Uterus (tissue), 4 donors: ENCODE results near the gene EFCAB14. TPM values are rescaled to one million over a fixed set of nuclear protein-coding genes. Genes with fewer than 3 reads are reported as not detected.

Source experiments
- DNase-seq, 2 donors: peaks; one replicate each; pipeline ENCODE4 v3.0.0-alpha.2; 2019 to 2020
- H3K27ac ChIP-seq, 2 donors: fragments of 200-600 bp; sonication (generic); 1 replicate in 1 of 2; 2 replicates in 1 of 2; pipeline ENCODE4 v1.5.1; 2016 to 2018
- H3K27me3 ChIP-seq, 2 donors: fragments of 200-600 bp; sonication (generic); one replicate each; pipeline ENCODE4 v1.5.1; 2018 to 2019; ENCODE audit warnings: control low read depth in 1 of 2
- H3K36me3 ChIP-seq, 2 donors: fragments of 200-600 bp; sonication (generic); one replicate each; pipeline ENCODE4 v1.5.1; 2019; ENCODE audit warnings: control low read depth in 1 of 2
- H3K4me1 ChIP-seq, 2 donors: fragments of 200-600 bp; sonication (generic); one replicate each; pipeline ENCODE4 v1.5.1; 2018 to 2019; ENCODE audit warnings: control low read depth in 1 of 2
- H3K4me3 ChIP-seq, 2 donors: fragments of 200-600 bp; sonication (generic); 1 replicate in 1 of 2; 2 replicates in 1 of 2; pipeline ENCODE4 v1.5.1; 2018 to 2019; ENCODE audit warnings: mild to moderate bottlenecking in 1 of 2
- H3K9me3 ChIP-seq, 2 donors: fragments of 200-600 bp; sonication (generic); one replicate each; pipeline ENCODE4 v1.5.1; 2019; ENCODE audit warnings: control low read depth in 1 of 2
- CTCF ChIP-seq, 4 experiments: fragments of 200-600 bp in 2 of 4; fragments of 450-650 bp in 2 of 4; sonication (generic) in 2 of 4; IDR thresholded peaks; one replicate each; pipeline ENCODE4 v1.5.1; 2016 to 2019; ENCODE audit warnings: antibody characterized with exemption in 4 of 4, mild to moderate bottlenecking in 2 of 4, moderate library complexity in 1 of 4
- POLR2A ChIP-seq, 2 donors: fragments of 450-650 bp; IDR thresholded peaks; one replicate each; pipeline ENCODE4 v1.6.1; 2016; ENCODE audit warnings: antibody characterized with exemption in 2 of 2, mild to moderate bottlenecking in 1 of 2, moderate library complexity in 1 of 2
- intact Hi-C: fragments of 100-400 bp; cut with DNase I; formaldehyde crosslinking; loops from one replicate; pipeline ENCODE4 v1.15.1; 2023; ENCODE audit warnings: low total_unique reads
- total RNA-seq, 4 donors: library from RNA; depleted of rRNA in 3 of 4; stranded (reverse); fragments of >200 nt in 3 of 4; gene quantifications; one replicate each; pipeline versions ENCODE4 v1.1.0 to v1.2.4, GENCODE V29; 2014 to 2023
- donor health status: DM: yes; HTN: yes; CAD: no.

The EFCAB14 gene
- total RNA-seq, 4 donors from 2014 or later: 63.5 to 188 (median 96.0) TPM

- H3K9me3 ChIP-seq: no peaks in the 10 kb centered on the region
- H3K27me3 ChIP-seq: no peaks in the 10 kb centered on the region
- H3K4me3 ChIP-seq: no peak overlapping the region
- intact Hi-C loops: no loop called here
- H3K27ac ChIP-seq: no peak overlapping the region
- H3K4me1 ChIP-seq: no peaks in the 10 kb centered on the region
- TF ChIP-seq CTCF (IDR thresholded peaks at IDR 0.05): no peak
- no peak for TF ChIP-seq POLR2A (IDR thresholded peaks at IDR 0.05)
- no peaks in the 10 kb centered on the region for H3K36me3 ChIP-seq
- no peak for DNase-seq
Measured at GRCh38 chr1:46676531-46676930, 42.4 kb downstream of the EFCAB14 start.

GRCh38 chr1:46675549-46676314, 43.2 kb downstream of the EFCAB14 start:
- Histone ChIP-seq H3K4me3 (no peak overlapping the region), H3K27ac (no peak overlapping the region), H3K9me3 (no peaks in the 10 kb centered on the region), H3K27me3 (no peaks in the 10 kb centered on the region), H3K4me1 (no peaks in the 10 kb centered on the region), H3K36me3 (no peaks in the 10 kb centered on the region)
- no peak for TF ChIP-seq POLR2A (IDR thresholded peaks at IDR 0.05)
- TF ChIP-seq CTCF (IDR thresholded peaks at IDR 0.05): no peak
- intact Hi-C loops: no loop called here
- DNase-seq: no peak

- no peak overlapping the region for H3K27ac ChIP-seq
- H3K9me3 ChIP-seq: no peaks in the 10 kb centered on the region
- DNase-seq: no peak
- H3K27me3 ChIP-seq: no peaks in the 10 kb centered on the region
- no peak for TF ChIP-seq POLR2A (IDR thresholded peaks at IDR 0.05)
- TF ChIP-seq CTCF (IDR thresholded peaks at IDR 0.05): no peak
- intact Hi-C loops: no loop called here
- H3K4me1 ChIP-seq: no peaks in the 10 kb centered on the region
- H3K36me3 ChIP-seq: no peaks in the 10 kb centered on the region
- H3K4me3 ChIP-seq: no peak overlapping the region
Measured at GRCh38 chr1:46673749-46674182, 45.1 kb downstream of the EFCAB14 start.

- no peak for DNase-seq
Measured at GRCh38 chr1:46672696-46673095, 46.2 kb downstream of the EFCAB14 start.

More at GRCh38 chr1:46672696-46673095, 46.2 kb downstream of the EFCAB14 start:
- TF ChIP-seq POLR2A (IDR thresholded peaks at IDR 0.05) (no peak), CTCF (IDR thresholded peaks at IDR 0.05) (no peak)
- Histone ChIP-seq H3K4me1 (no peaks in the 10 kb centered on the region), H3K36me3 (no peaks in the 10 kb centered on the region), H3K9me3 (no peaks in the 10 kb centered on the region), H3K4me3 (no peak overlapping the region), H3K27me3 (no peaks in the 10 kb centered on the region), H3K27ac (no peak overlapping the region)
- intact Hi-C loops: no loop called here
